Mesenchymal stem cell (in vitro differentiated cells and primary cell): ENCODE measurements around the gene TMSB15B.
"Not testable (repeated sequence)": the region's sequence is repeated elsewhere in the genome, so short reads cannot be mapped to it uniquely, and the experiment has no call there.

Source experiments
- DNase-seq: peaks from one replicate; pipeline ENCODE4 v3.0.0-alpha.2; 2013
- H2AFZ ChIP-seq: one replicate; pipeline ENCODE4 v1.6.1; 2013; ENCODE audit warnings: low read depth, mild to moderate bottlenecking, control low read depth, inconsistent platforms, low read length, moderate library complexity
- H2AK5ac ChIP-seq: 2 replicates; pipeline ENCODE4 v1.6.1; 2013; ENCODE audit warnings: low read length, moderate library complexity, mild to moderate bottlenecking, inconsistent platforms; ENCODE audit not compliant: severe bottlenecking
- H2BK120ac ChIP-seq: one replicate; pipeline ENCODE4 v1.6.1; 2013; ENCODE audit warnings: low read depth, mild to moderate bottlenecking, inconsistent platforms, low read length, moderate library complexity
- H2BK12ac ChIP-seq, 2 experiments: one replicate each; pipeline ENCODE4 v1.6.1; 2013; ENCODE audit warnings: inconsistent platforms in 2 of 2, low read length in 2 of 2, mild to moderate bottlenecking in 2 of 2, moderate library complexity in 2 of 2, control low read depth in 1 of 2
- H2BK15ac ChIP-seq: one replicate; pipeline ENCODE4 v1.6.1; 2013; ENCODE audit warnings: mild to moderate bottlenecking, low read depth, inconsistent platforms; ENCODE audit not compliant: poor library complexity, severe bottlenecking
- H2BK5ac ChIP-seq: 2 replicates; pipeline ENCODE4 v1.6.1; 2013; ENCODE audit warnings: low read depth, mild to moderate bottlenecking, low read length, control low read depth, inconsistent platforms; ENCODE audit not compliant: poor library complexity, severe bottlenecking
- H3K14ac ChIP-seq, 2 experiments: one replicate each; pipeline ENCODE4 v1.6.1; 2013; ENCODE audit warnings: inconsistent platforms in 2 of 2, low read length in 2 of 2, control low read depth in 1 of 2, mild to moderate bottlenecking in 1 of 2, moderate library complexity in 1 of 2
- H3K18ac ChIP-seq, 2 experiments: one replicate each; pipeline ENCODE4 v1.6.1; 2013; ENCODE audit warnings: inconsistent platforms in 2 of 2, low read length in 2 of 2, control low read depth in 1 of 2, low read depth in 1 of 2, mild to moderate bottlenecking in 1 of 2
- H3K23ac ChIP-seq, 2 experiments: one replicate each; pipeline ENCODE4 v1.6.1; 2013; ENCODE audit warnings: inconsistent platforms in 2 of 2, low read length in 2 of 2, mild to moderate bottlenecking in 2 of 2, moderate library complexity in 2 of 2, control low read depth in 1 of 2
- H3K27ac ChIP-seq: 2 replicates; pipeline ENCODE4 v1.5.1; 2013; ENCODE audit warnings: mild to moderate bottlenecking, moderate library complexity, low read length, control low read depth, inconsistent platforms; ENCODE audit not compliant: poor library complexity, severe bottlenecking
- H3K27me3 ChIP-seq, 2 experiments: 2 replicates each; pipeline versions ENCODE4 v1.6.1 to v1.7.0; 2013; ENCODE audit warnings: low read length in 2 of 2, mild to moderate bottlenecking in 2 of 2, moderate library complexity in 2 of 2, control low read depth in 1 of 2, inconsistent platforms in 1 of 2; ENCODE audit not compliant: control insufficient read depth in 1 of 2, insufficient read depth in 1 of 2
- H3K36me3 ChIP-seq, 2 experiments: 2 replicates each; pipeline versions ENCODE4 v1.6.1 to v1.7.0; 2013; ENCODE audit warnings: low read length in 2 of 2, control low read depth in 1 of 2, inconsistent platforms in 1 of 2, low read depth in 1 of 2, mild to moderate bottlenecking in 1 of 2; ENCODE audit not compliant: insufficient read depth in 2 of 2, control insufficient read depth in 1 of 2
- H3K4ac ChIP-seq, 2 experiments: one replicate each; pipeline ENCODE4 v1.6.1; 2013; ENCODE audit warnings: inconsistent platforms in 2 of 2, low read length in 2 of 2, mild to moderate bottlenecking in 2 of 2, moderate library complexity in 2 of 2, control low read depth in 1 of 2, low read depth in 1 of 2
- H3K4me1 ChIP-seq: 2 replicates; pipeline ENCODE4 v1.6.1; 2013; ENCODE audit warnings: low read depth, low read length, control low read depth; ENCODE audit not compliant: control insufficient read depth, insufficient read depth
- H3K4me2 ChIP-seq: 2 replicates; pipeline ENCODE4 v1.6.1; 2013; ENCODE audit warnings: low read length, mild to moderate bottlenecking, inconsistent platforms; ENCODE audit not compliant: poor library complexity, severe bottlenecking
- H3K4me3 ChIP-seq, 2 experiments: 2 replicates each; pipeline versions ENCODE4 v1.5.1 to v1.7.0; 2013; ENCODE audit warnings: low read length in 2 of 2, mild to moderate bottlenecking in 2 of 2, control low read depth in 1 of 2, low read depth in 1 of 2; ENCODE audit not compliant: insufficient read depth in 1 of 2
- H3K79me1 ChIP-seq: replicated peaks from 2 replicates; pipeline ENCODE4 v1.6.1; 2013; ENCODE audit warnings: mild to moderate bottlenecking, control low read depth, low read length, inconsistent platforms; ENCODE audit not compliant: poor library complexity, severe bottlenecking
- H3K9ac ChIP-seq: 2 replicates; pipeline ENCODE4 v1.7.0; 2013; ENCODE audit warnings: mild to moderate bottlenecking, low read length, moderate library complexity
- H3K9me3 ChIP-seq: 2 replicates; pipeline ENCODE4 v1.7.0; 2013; ENCODE audit warnings: mild to moderate bottlenecking, low read length; ENCODE audit not compliant: control insufficient read depth
- H4K8ac ChIP-seq: one replicate; pipeline ENCODE4 v1.6.1; 2013; ENCODE audit warnings: inconsistent platforms, mild to moderate bottlenecking, low read length, moderate library complexity
- H4K91ac ChIP-seq: one replicate; pipeline ENCODE4 v1.6.1; 2013; ENCODE audit warnings: mild to moderate bottlenecking, low read length, inconsistent platforms
- WGBS: methylation state at CpG from one replicate; pipeline ENCODE4 v1.1.7; 2013; ENCODE audit warnings: mixed read lengths; 5-methylcytosine and 5-hydroxymethylcytosine counted together

Gene TMSB15B

DNA sequence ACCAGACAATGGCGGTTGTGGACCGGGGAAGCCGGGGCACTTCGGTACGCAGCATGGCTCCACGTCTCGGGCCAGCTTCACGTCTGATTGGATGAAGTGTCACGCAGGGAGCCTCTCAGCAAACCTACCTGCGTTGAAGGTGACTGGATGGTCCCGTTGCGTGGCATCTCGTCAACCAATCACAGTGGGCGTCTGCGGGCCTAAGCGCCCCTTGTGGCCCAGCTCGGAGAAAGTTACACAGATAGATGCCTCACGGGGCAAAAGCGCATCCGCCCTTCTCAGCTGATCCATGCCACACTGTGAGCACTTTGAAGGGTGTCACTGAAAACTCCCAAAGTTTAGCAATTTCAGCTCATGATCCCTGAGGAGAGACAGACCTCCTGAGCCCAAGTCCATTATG is 51.2 kb downstream of the TMSB15B start, which contains the start of gene H2BW1:
Gene H2BW1 (minus strand): TSS at position 103 of the 400 bp plus-strand sequence. CDS start 132 bp downstream, outside the sequence.
- H3K9ac ChIP-seq = no peak within 1 kb of the TSS
- H2BK5ac ChIP-seq = no peak within 1 kb of the TSS
- H3K14ac ChIP-seq = no peak within 1 kb of the TSS
- H4K8ac ChIP-seq = no peak within 1 kb of the TSS
- no peak within 1 kb of the TSS for H3K18ac ChIP-seq
- H3K36me3 ChIP-seq = no peaks in the 10 kb centered on the region
- peaks cover 3% of the 10 kb centered on the region for H3K9me3 ChIP-seq
- no peak within 1 kb of the TSS for H2BK120ac ChIP-seq
- H3K4ac ChIP-seq = no peak within 1 kb of the TSS
- DNase-seq = no peak
- no peak within 1 kb of the TSS for H3K4me3 ChIP-seq
- no peak within 1 kb of the TSS for H3K4me2 ChIP-seq
- no peaks in the 10 kb centered on the region for H3K4me1 ChIP-seq
- no peaks in the 10 kb centered on the region for H3K79me1 ChIP-seq
- no peak within 1 kb of the TSS for H2BK12ac ChIP-seq
- no peak within 1 kb of the TSS for H3K27ac ChIP-seq
- H2AFZ ChIP-seq = no peak within 1 kb of the TSS
- no peak within 1 kb of the TSS for H4K91ac ChIP-seq
- no peak within 1 kb of the TSS for H2AK5ac ChIP-seq
- H2BK15ac ChIP-seq = no peak within 1 kb of the TSS
- H3K27me3 ChIP-seq = peaks cover 0 to 25% of the 10 kb centered on the region in 2 experiments
- WGBS = 90% methylated on average over 20 of the region's 20 CpGs
- H3K23ac ChIP-seq = no peak within 1 kb of the TSS

GRCh38 chrX:104015576-104015975 is 53.1 kb downstream of the TMSB15B start:
- H2BK5ac ChIP-seq, H3K14ac ChIP-seq: not testable (repeated sequence)
- WGBS = 88% methylated on average over 4 of the region's 8 CpGs

More at GRCh38 chrX:104015576-104015975, 53.1 kb downstream of the TMSB15B start:
- DNase-seq, H3K4me1 ChIP-seq, H2BK15ac ChIP-seq, H3K36me3 ChIP-seq, H2BK120ac ChIP-seq, H4K8ac ChIP-seq, H4K91ac ChIP-seq, H3K27ac ChIP-seq, H2AFZ ChIP-seq, H3K9me3 ChIP-seq, H2BK12ac ChIP-seq, H2AK5ac ChIP-seq, H3K23ac ChIP-seq, H3K18ac ChIP-seq, H3K79me1 ChIP-seq, H3K4me3 ChIP-seq, H3K4ac ChIP-seq, H3K9ac ChIP-seq, H3K4me2 ChIP-seq: not testable (repeated sequence)
- H3K27me3 ChIP-seq = peaks cover 0 to 25% of the 10 kb centered on the region in 2 experiments
